Measurements from ENCODE around the gene PTPRZ1. TPM values are rescaled to one million over a fixed set of nuclear protein-coding genes. Genes with fewer than 3 reads are reported as not detected.

PTPRZ1 gene
- total RNA-seq, 1 donor from 2014 or later, result 20.7 TPM

GRCh38 chr7:121891731-121892130, 18.8 kb downstream of the PTPRZ1 start:
- no peaks in the 10 kb centered on the region for H3K36me3 Mint-ChIP-seq
- H3K9me3 Mint-ChIP-seq, result no peaks in the 10 kb centered on the region
- no peaks in the 10 kb centered on the region for H3K4me1 Mint-ChIP-seq (ENCODE audit: unreplicated experiment)
- no peak for DNase-seq (ENCODE audit: extremely low spot score, unreplicated experiment)
- no peaks in the 10 kb centered on the region for H3K27me3 Mint-ChIP-seq
- H3K4me3 Mint-ChIP-seq, result no peak overlapping the region
- H3K27ac Mint-ChIP-seq, result no peak overlapping the region
- peak; percentile 57 for TF ChIP-seq CTCF (conservative IDR thresholded peaks at IDR 0.05)

GRCh38 chr7:121901026-121901425, 28.1 kb downstream of the PTPRZ1 start:
- Mint-ChIP-seq H3K27ac (no peak overlapping the region), H3K9me3 (no peaks in the 10 kb centered on the region), H3K4me1 (ENCODE audit: unreplicated experiment) (no peaks in the 10 kb centered on the region), H3K27me3 (no peaks in the 10 kb centered on the region), H3K36me3 (peaks cover 3% of the 10 kb centered on the region), H3K4me3 (no peak overlapping the region)
- DNase-seq (ENCODE audit: extremely low spot score, unreplicated experiment), result no peak
- TF ChIP-seq CTCF (conservative IDR thresholded peaks at IDR 0.05), result no peak

- DNase-seq (ENCODE audit: extremely low spot score, unreplicated experiment), result no peak
- Mint-ChIP-seq H3K4me1 (ENCODE audit: unreplicated experiment) (no peaks in the 10 kb centered on the region), H3K27me3 (no peaks in the 10 kb centered on the region), H3K4me3 (no peak overlapping the region), H3K9me3 (no peaks in the 10 kb centered on the region), H3K36me3 (no peaks in the 10 kb centered on the region), H3K27ac (no peak overlapping the region)
- TF ChIP-seq CTCF (conservative IDR thresholded peaks at IDR 0.05), result no peak
Observed at GRCh38 chr7:121904120-121904519, 31.2 kb downstream of the PTPRZ1 start.

GRCh38 chr7:121908042-121908441, 35.1 kb downstream of the PTPRZ1 start:
- Mint-ChIP-seq H3K9me3 (no peaks in the 10 kb centered on the region), H3K4me3 (no peak overlapping the region), H3K27me3 (no peaks in the 10 kb centered on the region), H3K36me3 (no peaks in the 10 kb centered on the region), H3K4me1 (ENCODE audit: unreplicated experiment) (peaks cover 5% of the 10 kb centered on the region), H3K27ac (no peak overlapping the region)
- DNase-seq (ENCODE audit: extremely low spot score, unreplicated experiment), result no peak
- TF ChIP-seq CTCF (conservative IDR thresholded peaks at IDR 0.05), result no peak

- H3K36me3 Mint-ChIP-seq, result no peaks in the 10 kb centered on the region
- no peak for TF ChIP-seq CTCF (conservative IDR thresholded peaks at IDR 0.05)
- H3K27ac Mint-ChIP-seq, result no peak overlapping the region
- no peak overlapping the region for H3K4me3 Mint-ChIP-seq
- H3K9me3 Mint-ChIP-seq, result no peaks in the 10 kb centered on the region
- DNase-seq (ENCODE audit: extremely low spot score, unreplicated experiment), result no peak
- H3K4me1 Mint-ChIP-seq (ENCODE audit: unreplicated experiment), result peaks cover 5% of the 10 kb centered on the region
- H3K27me3 Mint-ChIP-seq, result no peaks in the 10 kb centered on the region
Observed at GRCh38 chr7:121909716-121910345, 36.9 kb downstream of the PTPRZ1 start.
